GM21528 (cell line): ENCODE measurements around the gene PLCL2.

Experiments
- ATAC-seq: cut with Tn5 transposase; IDR thresholded peaks from one replicate; pipeline ENCODE4 v1.9.1; 2021; ENCODE audit warnings: mild to moderate bottlenecking, moderate library complexity; ENCODE audit not compliant: unreplicated experiment, low FRiP score

The PLCL2 gene

DNA sequence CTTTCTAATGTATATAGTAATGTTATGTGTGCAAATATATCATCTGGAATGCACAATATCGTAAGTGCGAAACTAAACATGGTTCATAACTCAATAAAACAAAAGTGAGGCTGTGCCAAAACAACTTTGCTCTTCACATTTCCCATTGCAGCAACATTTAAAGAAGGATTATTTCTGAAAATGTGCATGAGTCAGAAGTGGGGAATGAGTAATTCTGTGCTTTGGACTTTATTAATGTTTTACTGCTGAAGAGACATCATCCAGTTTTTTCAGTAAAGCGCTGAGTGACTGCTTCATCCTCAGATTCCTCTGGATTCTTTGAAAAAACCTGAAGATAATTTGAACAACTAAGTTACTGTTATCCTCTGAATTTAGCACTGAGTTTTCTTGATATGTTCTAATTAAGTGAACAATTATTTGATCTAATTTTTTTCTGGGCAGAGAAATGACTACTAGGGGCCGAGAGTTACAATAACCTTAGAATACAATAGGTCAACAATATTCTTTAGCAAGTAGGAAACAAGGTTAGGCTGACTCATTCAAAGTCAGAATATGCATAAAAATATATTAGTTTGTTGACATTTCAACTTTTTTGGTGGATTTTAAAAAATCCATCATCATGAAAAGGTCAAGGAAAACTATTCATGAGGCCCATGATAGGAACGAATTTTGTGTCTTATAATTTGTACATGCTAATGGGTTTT lies 20.0 kb upstream of the PLCL2 start:
- ATAC-seq = no peak

DNA sequence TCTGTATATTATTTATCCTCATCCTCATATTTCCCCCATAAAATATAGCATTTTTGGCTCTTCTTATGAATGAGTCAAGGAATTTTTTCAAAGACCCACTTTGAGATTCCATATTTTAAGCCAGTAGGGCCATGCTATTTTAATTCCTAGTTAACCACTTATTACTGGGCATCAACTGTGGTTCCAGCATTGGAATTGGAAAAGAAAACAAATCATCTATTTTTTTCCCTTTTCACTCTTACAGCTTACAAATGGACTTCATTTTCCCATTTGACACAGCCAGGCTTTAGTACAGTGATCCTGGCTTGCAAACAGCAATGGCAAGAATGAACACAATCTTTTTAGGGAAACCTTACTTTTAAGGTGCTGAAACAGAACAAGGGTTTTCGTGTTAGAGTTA lies 19.4 kb upstream of the PLCL2 start:
- ATAC-seq = no peak

DNA sequence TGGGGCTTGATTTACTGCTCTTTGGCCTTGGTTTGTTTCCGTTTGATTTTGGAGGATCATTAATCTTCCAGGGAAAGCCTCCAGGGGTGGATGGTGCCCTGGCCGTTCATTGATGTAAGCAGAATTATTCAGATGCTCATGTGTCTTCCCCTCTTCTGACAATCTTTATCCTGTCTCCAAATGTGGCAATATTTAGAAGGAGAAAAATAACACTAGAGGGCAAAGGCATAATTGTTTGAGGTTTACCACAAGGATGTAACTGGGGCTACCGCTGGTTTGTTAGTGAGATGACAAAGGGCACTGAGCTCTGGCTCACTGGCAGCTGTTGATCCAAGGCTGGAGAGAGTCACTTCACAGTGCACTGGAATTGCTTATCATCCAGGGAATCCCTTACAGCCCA lies 18.2 kb upstream of the PLCL2 start:
- ATAC-seq = no peak

DNA sequence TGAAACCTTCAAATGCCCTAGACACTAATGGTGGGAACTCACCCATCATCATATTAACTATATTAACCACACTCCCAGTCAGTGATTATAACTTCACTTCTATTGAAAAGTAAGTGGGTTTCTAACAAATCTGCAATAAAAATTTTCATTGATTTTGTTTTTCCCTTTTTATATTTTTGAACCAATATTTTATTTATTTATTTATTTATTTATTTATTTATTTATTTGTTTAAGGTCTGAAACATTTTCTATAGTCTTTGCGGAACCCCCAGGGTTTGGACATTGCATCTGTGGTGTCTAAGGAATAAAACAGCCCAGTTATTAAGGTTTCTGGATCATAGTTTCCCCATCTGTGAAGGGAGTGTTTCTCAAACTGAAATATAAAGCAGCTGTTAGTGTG lies 16.2 kb upstream of the PLCL2 start:
- no peak for ATAC-seq

DNA sequence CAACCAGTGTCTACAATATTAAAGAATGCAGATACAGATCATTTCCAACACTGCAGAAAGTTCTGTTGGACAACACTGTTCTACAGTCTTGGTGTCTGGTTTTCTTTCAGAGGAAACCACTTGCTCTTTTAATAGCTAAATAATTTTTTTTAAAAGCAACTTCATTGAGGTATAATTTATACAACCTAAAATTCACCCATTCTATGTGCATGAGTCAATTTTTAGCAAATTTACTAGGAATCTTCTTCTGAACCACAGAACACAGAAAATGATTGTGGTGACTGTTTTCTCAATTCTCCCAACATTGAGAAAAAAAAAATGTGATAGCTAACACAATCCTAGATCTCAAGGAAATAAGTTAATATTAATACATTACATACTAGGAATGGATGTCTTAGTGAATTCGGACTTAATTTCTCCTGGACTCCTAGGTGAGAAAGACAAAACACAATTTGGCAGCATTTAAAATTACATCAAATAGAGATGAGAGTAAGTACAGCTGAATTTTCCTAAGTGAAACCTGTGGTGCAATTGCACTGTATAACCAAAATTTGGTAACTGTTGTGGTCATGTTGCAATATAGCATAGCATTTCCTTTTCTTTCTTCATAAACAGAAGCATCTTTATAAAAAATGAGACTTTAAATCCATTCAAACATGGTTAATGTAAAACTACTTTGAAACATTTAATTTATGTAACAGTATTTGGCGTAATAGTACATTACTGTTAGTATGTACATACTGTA lies 15.3 kb upstream of the PLCL2 start:
- ATAC-seq = no peak

DNA sequence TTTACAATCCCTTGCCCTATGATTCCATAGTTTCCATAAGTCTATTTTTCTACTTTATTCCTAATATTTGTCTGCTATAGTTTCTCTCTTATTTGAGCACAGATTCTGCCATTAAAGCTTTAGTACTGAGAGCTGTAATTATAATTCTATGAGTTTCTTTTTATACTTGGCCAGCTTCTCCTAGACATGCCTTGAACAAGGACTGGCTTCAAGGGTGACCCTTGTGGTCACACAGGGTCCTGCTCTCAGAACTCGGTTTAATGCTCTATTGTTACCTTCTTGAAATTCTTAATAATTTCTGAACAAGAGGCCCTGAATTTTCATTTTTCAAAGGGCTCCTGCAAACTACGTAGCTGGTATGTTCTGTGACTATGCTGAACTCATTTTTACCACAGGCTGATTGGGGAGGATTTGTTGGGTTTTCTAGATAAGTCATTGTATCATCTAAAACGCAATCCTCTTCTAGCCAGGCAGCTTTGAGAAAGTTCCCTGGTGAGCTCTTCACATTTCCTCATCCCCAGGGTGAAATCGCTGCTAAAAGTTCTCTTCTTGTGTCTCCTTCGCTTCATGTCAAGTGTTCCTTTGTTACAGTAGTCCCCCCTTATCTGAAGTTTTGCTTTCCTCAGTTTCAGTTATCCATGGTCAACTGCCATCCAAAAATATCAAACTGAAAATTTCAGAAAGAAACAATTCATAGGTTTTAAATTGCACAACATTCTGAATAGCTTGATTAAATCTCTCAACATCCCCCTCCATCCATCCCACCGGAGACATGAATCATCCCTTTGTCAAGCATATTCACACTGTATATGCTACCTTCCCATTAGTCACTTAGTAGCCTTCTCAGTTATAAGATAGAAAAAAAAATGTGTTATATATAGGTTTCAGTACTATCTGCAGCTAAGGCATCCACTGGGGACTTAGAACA lies 12.6 kb upstream of the PLCL2 start:
- ATAC-seq = no peak

DNA sequence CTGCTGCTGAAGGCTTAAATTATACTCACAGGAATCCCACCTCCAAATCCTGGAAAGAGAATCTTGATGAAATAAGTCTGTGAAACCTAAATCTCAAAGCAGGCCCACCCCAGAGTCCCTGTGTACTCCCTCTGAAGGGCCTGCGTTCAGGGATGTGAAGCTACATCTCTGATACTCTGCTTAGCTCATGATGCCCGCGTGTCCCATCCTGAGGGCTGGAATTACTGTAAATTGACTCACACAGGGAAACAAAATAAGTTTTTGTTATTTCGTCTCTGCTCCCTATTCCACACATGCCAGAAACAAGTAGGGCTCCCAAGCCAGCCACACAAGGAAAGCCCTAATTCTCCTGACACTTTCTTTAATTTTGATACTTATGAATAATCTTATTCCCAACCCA lies 10.9 kb upstream of the PLCL2 start:
- no peak for ATAC-seq

DNA sequence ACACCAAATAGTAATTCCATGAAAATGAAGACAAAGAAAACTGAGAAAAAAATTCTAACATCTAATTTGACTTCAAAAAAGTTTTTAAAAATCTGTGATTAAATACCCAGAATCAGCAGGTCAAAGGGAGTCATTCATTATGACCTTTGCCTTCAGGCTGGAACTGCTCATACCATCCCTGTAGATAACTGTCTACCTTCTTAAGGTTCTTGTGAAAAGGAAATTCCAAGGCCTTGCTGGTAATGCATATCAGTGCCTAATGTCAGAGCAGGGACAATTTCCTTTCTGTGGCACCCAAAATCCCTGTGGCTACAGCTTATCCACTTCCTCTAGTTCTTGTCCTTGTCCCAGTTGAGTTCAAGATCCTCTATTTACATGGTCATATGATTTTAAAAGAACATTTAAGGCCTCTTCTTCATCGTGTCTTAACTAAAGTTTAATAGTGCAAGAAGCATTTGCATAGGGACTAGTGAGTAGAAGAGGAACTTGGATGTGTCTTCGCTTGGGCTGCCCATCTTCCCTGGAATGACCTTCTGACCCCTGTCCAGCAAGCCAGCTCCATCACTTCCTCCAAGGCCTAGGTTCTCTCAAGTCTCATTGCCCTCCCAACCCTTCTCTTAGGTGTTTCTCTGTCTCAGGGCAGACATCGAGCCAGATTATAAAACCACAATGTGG lies 8.7 kb upstream of the PLCL2 start:
- no peak for ATAC-seq

DNA sequence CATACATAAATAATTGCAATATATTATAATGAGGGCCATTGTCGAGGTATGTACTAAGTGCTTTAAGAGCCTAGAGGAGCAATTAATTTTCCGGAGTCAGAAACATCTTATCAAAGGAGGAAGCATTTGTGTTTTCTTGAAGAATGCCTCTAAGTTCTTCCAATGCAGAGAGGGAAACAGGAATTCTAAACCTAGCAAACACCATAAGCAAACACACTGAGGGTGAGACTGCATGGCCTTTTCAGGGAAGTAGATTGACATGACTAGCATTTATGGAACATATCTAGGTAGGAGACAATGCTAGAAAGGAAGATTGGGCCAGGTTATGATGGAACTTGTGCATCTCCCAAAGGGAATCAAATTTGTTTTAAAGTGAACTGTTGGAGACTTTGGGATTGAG lies 7.2 kb upstream of the PLCL2 start:
- no peak for ATAC-seq

DNA sequence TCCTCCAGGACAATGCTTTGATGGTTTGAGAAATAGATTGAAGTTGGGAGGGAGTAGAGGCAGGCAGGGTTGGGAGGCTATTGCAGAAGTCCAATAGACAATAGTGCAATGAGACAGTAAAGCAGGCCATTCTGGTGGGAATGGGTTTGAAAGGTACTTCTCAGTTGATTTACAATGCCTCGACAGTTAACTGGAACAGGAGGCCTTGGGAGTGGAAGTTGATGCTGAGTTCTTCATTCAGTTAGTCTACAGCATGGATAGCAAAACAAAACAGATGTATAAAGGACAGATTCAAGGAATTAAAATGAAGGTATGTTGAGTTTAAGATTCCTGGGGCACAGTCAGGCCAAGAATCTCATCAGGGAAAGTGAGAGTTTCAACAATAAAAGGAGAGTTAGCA lies 6.8 kb upstream of the PLCL2 start:
- no peak for ATAC-seq

DNA sequence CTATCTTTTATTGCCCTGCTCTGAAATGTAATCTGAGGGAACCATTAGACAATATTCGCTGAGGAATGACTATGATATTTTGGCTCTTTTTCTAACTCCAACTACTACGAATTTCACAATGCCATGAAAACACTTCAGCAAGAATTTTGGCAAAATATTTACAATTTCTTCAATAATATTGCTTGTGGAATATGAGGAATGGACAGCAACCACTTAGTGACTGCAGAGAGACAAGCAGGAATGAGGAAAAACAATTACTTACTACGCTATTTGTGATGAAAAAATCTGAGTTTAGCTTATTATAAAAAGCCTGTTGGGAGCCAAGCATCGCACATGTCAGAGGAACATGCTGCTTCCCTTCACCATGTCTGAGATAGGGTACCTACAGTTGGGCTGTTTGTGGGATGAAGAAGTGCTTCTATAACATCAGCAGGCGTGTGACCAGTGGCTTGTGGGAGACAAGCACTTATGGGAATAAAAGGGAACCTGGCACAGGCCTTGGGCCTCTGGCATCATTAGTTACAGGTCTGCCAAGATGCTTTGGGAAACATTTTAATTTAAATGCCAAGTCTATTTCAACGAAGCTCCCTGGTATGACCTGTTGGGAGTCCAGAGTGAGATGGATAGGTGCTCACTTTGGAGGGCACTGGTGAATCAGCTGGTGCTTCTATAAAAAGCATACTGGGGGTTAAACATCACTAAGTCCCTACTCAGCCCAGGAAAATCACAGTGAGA lies 2.7 kb upstream of the PLCL2 start:
- no peak for ATAC-seq

DNA sequence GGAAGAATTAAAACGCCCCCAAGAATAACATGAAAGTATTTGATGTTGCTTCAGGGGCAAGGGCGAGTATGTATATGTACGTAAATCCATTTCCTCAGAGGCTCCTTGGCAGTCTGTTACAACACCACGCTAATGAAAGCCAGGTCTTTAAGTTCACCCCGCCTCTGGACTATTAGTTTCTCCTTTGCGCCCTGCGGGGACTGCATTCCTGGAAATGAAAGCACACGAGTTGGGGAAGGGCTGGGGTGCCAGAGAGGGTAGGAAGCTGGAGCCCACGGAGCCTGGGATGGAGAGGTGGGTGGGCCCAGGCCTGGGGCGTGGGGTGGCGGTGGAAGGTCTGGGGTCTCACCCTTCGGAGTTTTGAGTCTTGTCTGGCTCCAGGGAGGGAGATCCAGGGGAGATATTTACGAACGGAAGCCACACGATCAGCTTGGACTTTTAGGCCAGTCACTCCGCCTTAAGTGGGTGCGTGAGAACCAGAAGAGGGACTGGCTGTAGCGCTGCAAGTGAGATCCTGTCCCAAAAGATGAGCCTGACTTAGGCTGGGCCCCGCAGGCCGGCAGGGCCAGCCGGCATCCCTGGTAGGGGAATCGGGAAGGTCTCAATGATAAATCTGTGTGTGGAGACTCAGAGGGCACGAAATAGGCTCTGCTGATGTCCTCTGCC lies 1.6 kb upstream of the PLCL2 start:
- ATAC-seq = no peak

DNA sequence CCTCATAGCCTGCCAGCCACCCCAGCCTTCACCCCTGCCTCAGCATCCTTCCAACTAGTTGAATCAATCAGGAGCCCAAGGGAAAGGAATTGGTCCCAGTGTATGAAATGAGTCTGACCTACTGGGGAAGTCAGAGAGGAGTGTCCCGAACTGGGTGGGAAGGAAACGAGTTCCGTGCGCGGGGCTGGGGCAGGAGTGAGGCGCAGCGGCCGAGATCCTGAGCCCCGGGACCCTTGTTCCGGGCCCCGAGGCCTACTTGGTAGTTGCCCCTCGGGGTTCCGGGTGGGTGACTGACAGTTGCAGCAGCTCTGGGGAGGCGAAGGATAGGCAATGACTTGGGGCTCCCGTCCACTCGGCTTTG lies 1.1 kb upstream of the PLCL2 start:
- no peak for ATAC-seq

DNA sequence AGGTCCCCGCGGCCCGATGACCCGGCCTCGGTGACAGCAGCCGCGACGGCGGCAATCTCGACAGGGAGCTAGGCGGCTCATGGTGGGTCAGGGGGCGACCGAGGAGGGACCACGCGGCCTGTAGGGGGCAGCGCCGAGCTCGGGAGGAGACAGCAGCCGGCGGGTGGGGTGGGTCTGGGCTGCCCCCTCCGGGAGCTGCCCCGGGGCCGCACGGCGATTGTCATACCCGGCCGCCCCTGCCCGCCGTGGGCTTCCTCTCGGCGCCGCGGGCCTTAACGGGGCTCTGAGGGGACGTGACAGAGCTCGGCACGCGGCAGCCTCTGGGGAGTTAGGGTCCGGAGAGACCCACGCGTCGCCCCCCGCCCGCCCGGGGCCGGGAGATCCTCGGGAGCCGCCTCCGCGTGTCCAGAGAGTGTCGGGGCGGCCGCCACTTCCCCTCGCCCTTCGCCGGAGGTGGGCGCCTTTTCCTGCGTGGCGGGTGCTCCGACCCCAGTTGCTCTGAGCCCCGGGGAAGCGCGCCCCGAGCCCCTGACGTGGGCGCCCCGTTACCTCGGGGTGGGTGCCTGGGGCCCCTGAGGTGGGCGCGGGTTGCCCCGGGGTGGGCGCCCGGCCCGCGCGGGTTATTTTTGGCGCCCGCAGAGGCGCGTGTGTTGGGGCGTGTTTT lies 539 bp upstream of the PLCL2 start:
- ATAC-seq = peak; percentile 25

DNA sequence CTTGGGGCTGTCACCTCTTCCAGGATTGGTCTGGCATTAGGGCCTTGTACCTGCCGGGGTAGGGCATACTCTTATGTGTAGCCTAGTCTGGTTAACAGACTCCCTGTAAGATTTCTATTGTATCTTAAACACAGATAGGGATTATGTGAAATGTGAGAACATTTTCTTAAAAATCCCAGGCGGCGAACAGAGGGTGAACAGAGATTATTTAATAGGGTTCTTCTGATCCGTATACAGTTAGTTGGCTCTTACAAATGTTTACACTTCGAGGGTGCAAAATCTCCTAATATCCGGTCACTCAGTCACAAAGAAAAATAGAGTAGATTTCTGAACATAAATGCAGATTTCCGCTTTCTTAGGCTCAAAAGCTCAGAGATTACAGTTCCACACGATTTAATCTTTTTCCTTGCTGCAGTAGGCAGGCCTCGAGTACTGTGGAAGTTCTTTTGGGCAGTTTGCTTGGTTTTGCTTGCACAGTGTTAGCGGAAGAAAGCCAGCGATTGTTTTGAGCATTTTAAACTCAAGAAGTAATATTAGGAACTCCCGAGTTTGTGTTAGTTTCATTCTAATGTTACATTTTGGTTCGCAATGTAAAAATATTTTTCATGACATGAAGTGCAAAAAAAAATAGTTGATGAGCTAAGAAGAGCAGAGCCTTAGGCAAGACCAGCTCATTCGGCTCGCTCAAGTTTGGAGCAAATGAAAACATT lies 993 bp downstream of the PLCL2 start:
- peak; percentile 50 for ATAC-seq

DNA sequence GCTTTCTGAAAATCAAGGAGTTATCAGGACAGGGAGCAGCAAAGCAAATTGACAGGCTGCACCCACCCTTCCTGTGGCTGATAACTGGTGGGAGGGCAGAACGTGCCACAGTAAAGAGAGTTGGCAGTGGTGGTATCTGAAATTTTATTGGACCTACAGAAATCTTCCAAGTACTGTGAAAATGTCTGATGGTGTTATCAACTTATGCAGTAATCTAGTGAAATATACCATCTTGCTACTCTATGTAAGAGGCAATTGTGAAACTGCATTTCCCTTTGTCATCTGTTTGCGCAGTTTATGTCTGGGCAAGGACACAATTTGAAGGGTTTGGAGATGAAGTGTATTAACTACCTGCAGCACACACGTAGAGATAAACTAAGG lies 1.5 kb downstream of the PLCL2 start:
- ATAC-seq = no peak

DNA sequence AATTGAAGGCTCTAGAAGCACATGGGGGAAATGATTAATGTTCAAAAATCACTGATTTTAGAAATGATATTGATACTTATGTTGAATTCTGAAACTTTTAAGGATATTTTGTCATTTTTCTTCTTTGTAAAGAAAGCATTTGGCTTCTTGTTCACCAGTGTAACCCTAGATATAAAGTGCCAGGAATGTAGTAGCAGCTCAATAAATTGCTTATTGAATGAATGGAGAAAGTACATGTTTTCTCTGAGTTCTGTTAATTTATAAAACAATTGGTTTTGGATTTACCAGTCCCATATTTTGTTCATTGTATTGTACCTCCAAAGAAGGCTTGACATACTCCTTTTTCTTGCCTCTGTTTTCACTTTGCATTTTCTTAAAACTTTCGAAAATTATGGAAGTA lies 2.4 kb downstream of the PLCL2 start:
- ATAC-seq = no peak

DNA sequence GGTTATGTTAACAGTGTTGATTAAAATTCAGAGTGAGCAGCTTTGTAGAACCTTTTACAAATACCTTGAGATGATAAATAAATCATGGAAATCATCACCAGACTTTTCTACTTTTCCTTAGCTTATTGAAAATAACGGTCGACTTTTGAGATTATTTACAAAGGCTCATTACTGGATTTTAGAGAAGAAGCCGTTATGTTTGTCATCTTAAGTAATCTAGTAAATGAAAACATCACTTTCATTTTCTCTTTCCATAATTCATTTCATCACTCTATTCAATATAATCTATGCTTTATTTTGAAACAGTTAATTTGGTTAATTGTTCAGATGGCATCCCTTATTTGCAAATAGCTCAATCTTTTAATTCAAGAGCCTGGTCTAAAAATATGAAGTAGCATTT lies 3.6 kb downstream of the PLCL2 start:
- no peak for ATAC-seq
